ENCODE measurements around the gene CRP.
"Not testable (repeated sequence)": the region's sequence is repeated elsewhere in the genome, so short reads cannot be mapped to it uniquely, and the experiment has no call there.

CRP gene

GRCh38 chr1:159714529-159714928 lies at the start of gene CRP:
CRP (minus strand) TSS chr1:159714589; CDS start chr1:159714485, 104 bp downstream.
- no peak for DNase-seq (ENCODE audit: low read depth)

- no peak for DNase-seq (ENCODE audit: low read depth)
These were observed 49.3 kb upstream of the CRP start for GRCh38 chr1:159763686-159764085.

GRCh38 chr1:159756397-159756796 lies 42.0 kb upstream of the CRP start:
- DNase-seq (ENCODE audit: low read depth) = no peak

GRCh38 chr1:159755451-159756007 lies 41.1 kb upstream of the CRP start:
- no peak for DNase-seq (ENCODE audit: low read depth)

- no peak for DNase-seq (ENCODE audit: low read depth)
These were observed 39.0 kb upstream of the CRP start for GRCh38 chr1:159753386-159753785.

- no peak for DNase-seq (ENCODE audit: low read depth)
These were observed 37.8 kb upstream of the CRP start for GRCh38 chr1:159752135-159752580.

GRCh38 chr1:159751031-159751430 lies 36.6 kb upstream of the CRP start:
- no peak for DNase-seq (ENCODE audit: low read depth)

GRCh38 chr1:159750621-159751020 lies 36.2 kb upstream of the CRP start:
- DNase-seq (ENCODE audit: low read depth) = no peak

- DNase-seq (ENCODE audit: low read depth) = no peak
These were observed 35.2 kb upstream of the CRP start for GRCh38 chr1:159749630-159750029.

- no peak for DNase-seq (ENCODE audit: low read depth)
These were observed 34.0 kb upstream of the CRP start for GRCh38 chr1:159748370-159748769.

- no peak for DNase-seq (ENCODE audit: low read depth)
These were observed 32.3 kb upstream of the CRP start for GRCh38 chr1:159746666-159747065.

GRCh38 chr1:159743651-159744410 lies 29.4 kb upstream of the CRP start:
- no peak for DNase-seq (ENCODE audit: low read depth)

GRCh38 chr1:159737238-159737916 lies 23.0 kb upstream of the CRP start:
- no peak for DNase-seq (ENCODE audit: low read depth)

- DNase-seq (ENCODE audit: low read depth) = not testable (repeated sequence)
These were observed 8.8 kb upstream of the CRP start for GRCh38 chr1:159723188-159723587.

GRCh38 chr1:159719990-159720389 lies 5.6 kb upstream of the CRP start:
- no peak for DNase-seq (ENCODE audit: low read depth)

- no peak for DNase-seq (ENCODE audit: low read depth)
These were observed 1.5 kb upstream of the CRP start for GRCh38 chr1:159715855-159716254.

- no peak for DNase-seq (ENCODE audit: low read depth)
These were observed 2.3 kb downstream of the CRP start for GRCh38 chr1:159712080-159712479.

- no peak for DNase-seq (ENCODE audit: low read depth)
These were observed 6.7 kb downstream of the CRP start for GRCh38 chr1:159707472-159708260.

GRCh38 chr1:159705904-159706256 lies 8.5 kb downstream of the CRP start:
- no peak for DNase-seq (ENCODE audit: low read depth)

- DNase-seq (ENCODE audit: low read depth) = no peak
These were observed 9.0 kb downstream of the CRP start for GRCh38 chr1:159705251-159705903.

- DNase-seq (ENCODE audit: low read depth) = no peak
These were observed 9.9 kb downstream of the CRP start for GRCh38 chr1:159704481-159704880.

GRCh38 chr1:159700312-159700711 lies 14.1 kb downstream of the CRP start:
- DNase-seq (ENCODE audit: low read depth) = no peak

Measured in activated T-cell treated with anti-CD3 and anti-CD28 coated beads for 24 hours (primary cell).